H1 (cell line): Measurements from ENCODE around the gene NAA60. TPM values are rescaled to one million over a fixed set of nuclear protein-coding genes. Genes with fewer than 3 reads are reported as not detected.

Experiments
- CTCF ChIA-PET: fragments of 300-600 bp; sonication (Branson Sonifier 250); formaldehyde crosslinking; loops from one replicate; lab custom pipeline; 2021; ENCODE audit not compliant: partially characterized antibody; lab: Charles Lee
- POLR2A ChIA-PET: fragments of 300-600 bp; sonication (Branson Sonifier 250); formaldehyde crosslinking; loops from one replicate; lab custom pipeline; 2021; ENCODE audit warnings: inconsistent platforms; ENCODE audit not compliant: partially characterized antibody; lab: Charles Lee
- DNase-seq, 2 experiments: peaks; one replicate each; pipeline versions ENCODE4 v3.0.0 to v3.0.0-alpha.2; 2010 to 2022; ENCODE audit warnings: low spot score in 2 of 2, low read depth in 1 of 2, mixed read lengths in 1 of 2
- FAIRE-seq: peaks from 2 replicates; lab custom pipeline; 2011; peaks lifted over from hg19 to GRCh38; lab: Jason Lieb, UNC
- H2AFZ ChIP-seq: 2 replicates; pipeline ENCODE4 v1.8.1; 2012; ENCODE audit warnings: low read length, inconsistent platforms
- H2AK5ac ChIP-seq: 2 replicates; pipeline ENCODE4 v1.6.1; 2013; ENCODE audit warnings: low read depth, low read length
- H2BK120ac ChIP-seq: replicated peaks from 2 replicates; pipeline ENCODE3; 2013; ENCODE audit warnings: low read depth, low read length, inconsistent platforms
- H2BK12ac ChIP-seq: 2 replicates; pipeline ENCODE4 v1.6.1; 2013; ENCODE audit warnings: low read depth, low read length
- H2BK15ac ChIP-seq: 2 replicates; pipeline ENCODE4 v1.6.1; 2013; ENCODE audit warnings: low read length
- H2BK20ac ChIP-seq: 2 replicates; pipeline ENCODE4 v1.6.1; 2013; ENCODE audit warnings: low read length
- H2BK5ac ChIP-seq: 2 replicates; pipeline ENCODE4 v1.6.1; 2013; ENCODE audit warnings: low read depth, low read length
- H3K14ac ChIP-seq: 2 replicates; pipeline ENCODE4 v1.6.1; 2013; ENCODE audit warnings: inconsistent platforms; ENCODE audit not compliant: insufficient read length
- H3K18ac ChIP-seq: 2 replicates; pipeline ENCODE4 v1.6.1; 2013; ENCODE audit warnings: low read length; ENCODE audit errors: extremely low read depth
- H3K23ac ChIP-seq: 2 replicates; pipeline ENCODE4 v1.6.1; 2013; ENCODE audit warnings: inconsistent platforms; ENCODE audit not compliant: insufficient read length
- H3K23me2 ChIP-seq: 2 replicates; pipeline ENCODE4 v1.6.1; 2013; ENCODE audit warnings: low read depth, low read length
- H3K27ac ChIP-seq: 2 replicates; pipeline ENCODE4 v1.6.1; 2011; ENCODE audit warnings: low read depth, low read length, inconsistent platforms
- H3K27me3 ChIP-seq, 4 experiments: replicated peaks in 1 of 4; 1 replicate in 1 of 4; 2 replicates in 3 of 4; pipeline versions ENCODE4 v1.6.1 to v1.8.1; 2011 to 2013; ENCODE audit warnings: low read length in 3 of 4, mild to moderate bottlenecking in 3 of 4, inconsistent platforms in 2 of 4, mixed read lengths in 2 of 4, moderate library complexity in 1 of 4; ENCODE audit not compliant: control insufficient read depth in 3 of 4, insufficient read depth in 3 of 4; ENCODE audit errors: extremely low read depth in 1 of 4
- H3K36me3 ChIP-seq, 4 experiments: 2 replicates each; pipeline versions ENCODE4 v1.6.1 to v1.8.1; 2011 to 2013; ENCODE audit warnings: mild to moderate bottlenecking in 4 of 4, low read length in 3 of 4, moderate library complexity in 2 of 4, control low read depth in 1 of 4, inconsistent platforms in 1 of 4; ENCODE audit not compliant: insufficient read depth in 4 of 4, control insufficient read depth in 2 of 4
- H3K4ac ChIP-seq: replicated peaks from 2 replicates; pipeline ENCODE3; 2013; ENCODE audit warnings: low read length, low read depth, mixed read lengths, inconsistent platforms; ENCODE audit not compliant: insufficient read length
- H3K4me1 ChIP-seq, 4 experiments: replicated peaks in 1 of 4; 1 replicate in 1 of 4; 2 replicates in 3 of 4; pipeline versions ENCODE4 v1.6.1 to v1.8.1; 2011 to 2013; ENCODE audit warnings: low read length in 3 of 4, inconsistent platforms in 2 of 4, mixed read lengths in 1 of 4; ENCODE audit not compliant: insufficient read depth in 4 of 4, control insufficient read depth in 3 of 4
- H3K4me2 ChIP-seq, 2 experiments: 2 replicates each; pipeline versions ENCODE4 v1.6.1 to v1.8.1; 2011 to 2013; ENCODE audit warnings: low read depth in 2 of 2, low read length in 2 of 2, control low read depth in 1 of 2, inconsistent platforms in 1 of 2, mild to moderate bottlenecking in 1 of 2; ENCODE audit not compliant: insufficient read depth in 1 of 2
- H3K4me3 ChIP-seq, 4 experiments: fragments of 200-600, 300-600 bp in 1 of 4; sonication (generic), shearing (Covaris generic), sonication (Bioruptor Twin) in 1 of 4; 2 replicates each; pipeline versions ENCODE4 v1.5.1 to v1.8.1; 2011 to 2016; ENCODE audit warnings: low read length in 4 of 4, low read depth in 3 of 4, control low read depth in 2 of 4, inconsistent platforms in 2 of 4, mild to moderate bottlenecking in 2 of 4, mixed read lengths in 1 of 4, moderate library complexity in 1 of 4; ENCODE audit not compliant: insufficient read depth in 2 of 4; ENCODE audit errors: extremely low read depth in 1 of 4
- H3K56ac ChIP-seq: replicated peaks from 2 replicates; pipeline ENCODE3; 2013; ENCODE audit warnings: low read depth, mild to moderate bottlenecking, mixed read lengths, low read length, inconsistent platforms; ENCODE audit not compliant: insufficient read length
- H3K79me1 ChIP-seq: 2 replicates; pipeline ENCODE4 v1.6.1; 2013; ENCODE audit warnings: low read depth, low read length, control low read depth
- H3K79me2 ChIP-seq, 2 experiments: 2 replicates each; pipeline versions ENCODE4 v1.6.1 to v1.8.1; 2012 to 2013; ENCODE audit warnings: low read length in 2 of 2, mild to moderate bottlenecking in 2 of 2, inconsistent platforms in 1 of 2; ENCODE audit not compliant: insufficient read depth in 2 of 2, control insufficient read depth in 1 of 2
- H3K9ac ChIP-seq, 4 experiments: replicated peaks in 1 of 4; 1 replicate in 1 of 4; 2 replicates in 3 of 4; pipeline versions ENCODE4 v1.6.1 to v1.8.1; 2011 to 2013; ENCODE audit warnings: low read depth in 3 of 4, low read length in 3 of 4, control low read depth in 2 of 4, mild to moderate bottlenecking in 2 of 4, moderate library complexity in 2 of 4, inconsistent platforms in 1 of 4; ENCODE audit errors: extremely low read depth in 1 of 4
- H3K9me3 ChIP-seq, 2 experiments: 2 replicates each; pipeline versions ENCODE4 v1.6.1 to v1.8.1; 2012 to 2013; ENCODE audit warnings: mild to moderate bottlenecking in 2 of 2, moderate library complexity in 2 of 2, control low read depth in 1 of 2, inconsistent platforms in 1 of 2, low read depth in 1 of 2, low read length in 1 of 2, mixed read lengths in 1 of 2; ENCODE audit not compliant: insufficient read depth in 2 of 2
- H4K20me1 ChIP-seq, 2 experiments: replicated peaks in 1 of 2; 2 replicates each; pipeline versions ENCODE3 to v1.8.1; 2011 to 2013; ENCODE audit warnings: inconsistent platforms in 2 of 2, low read length in 2 of 2, mild to moderate bottlenecking in 1 of 2; ENCODE audit not compliant: insufficient read depth in 2 of 2, control insufficient read depth in 1 of 2
- H4K5ac ChIP-seq: 2 replicates; pipeline ENCODE4 v1.6.1; 2013; ENCODE audit warnings: low read length, low read depth, mixed read lengths, inconsistent platforms; ENCODE audit not compliant: insufficient read length
- H4K8ac ChIP-seq: 2 replicates; pipeline ENCODE4 v1.8.0; 2013; ENCODE audit warnings: mild to moderate bottlenecking, moderate library complexity, low read length, inconsistent platforms; ENCODE audit not compliant: insufficient read depth; ENCODE audit errors: extremely low read depth
- H4K91ac ChIP-seq: replicated peaks from 2 replicates; pipeline ENCODE3; 2013; ENCODE audit warnings: low read length, mixed read lengths, inconsistent platforms; ENCODE audit not compliant: insufficient read length
- ATF2 ChIP-seq: IDR thresholded peaks from 2 replicates; pipeline ENCODE4 v1.6.1; 2012; ENCODE audit warnings: low read length, inconsistent platforms
- BCL11A ChIP-seq, 2 experiments: IDR thresholded peaks; one replicate each; pipeline ENCODE4 v1.6.1; 2011; ENCODE audit warnings: low read depth in 2 of 2, low read length in 2 of 2, mild to moderate bottlenecking in 2 of 2
- CHD2 ChIP-seq: IDR thresholded peaks from 2 replicates; pipeline ENCODE4 v1.6.1; 2012; ENCODE audit warnings: low read length, improper control_type of control experiment
- HDAC6 ChIP-seq: IDR thresholded peaks from one replicate; pipeline ENCODE4 v1.7.1; 2012; ENCODE audit warnings: low read depth, mild to moderate bottlenecking, inconsistent platforms, low read length, moderate library complexity
- KDM1A ChIP-seq: fragments of 200-600, 300-600 bp; sonication (generic); IDR thresholded peaks from 2 replicates; pipeline ENCODE4 v1.7.1; 2016; ENCODE audit warnings: mild to moderate bottlenecking, low read length, borderline replicate concordance
- KDM4A ChIP-seq: IDR thresholded peaks from one replicate; pipeline ENCODE4 v1.7.1; 2012; ENCODE audit warnings: low read depth, mild to moderate bottlenecking, moderate library complexity, low read length, inconsistent platforms; ENCODE audit not compliant: severe bottlenecking
- KDM5A ChIP-seq: fragments of 200-600 bp; IDR thresholded peaks from 2 replicates; pipeline ENCODE4 v1.7.1; 2012; ENCODE audit warnings: mild to moderate bottlenecking, low read length, inconsistent platforms, mixed read lengths
- MAFK ChIP-seq: IDR thresholded peaks from 2 replicates; pipeline ENCODE4 v1.6.1; 2012; ENCODE audit warnings: low read depth, mild to moderate bottlenecking, improper control_type of control experiment, low read length
- NRF1 ChIP-seq: IDR thresholded peaks from 2 replicates; pipeline ENCODE4 v1.6.1; 2011; ENCODE audit warnings: mild to moderate bottlenecking, low read depth, low read length, improper control_type of control experiment
- POU5F1 ChIP-seq: IDR thresholded peaks from 2 replicates; pipeline ENCODE4 v1.6.1; 2011; ENCODE audit warnings: low read depth, mild to moderate bottlenecking, low read length, moderate library complexity
- RBBP5 ChIP-seq: IDR thresholded peaks from 2 replicates; pipeline ENCODE4 v1.7.1; 2012; ENCODE audit warnings: low read depth, mild to moderate bottlenecking, inconsistent platforms, low read length, moderate library complexity, borderline replicate concordance
- SP4 ChIP-seq: IDR thresholded peaks from 2 replicates; pipeline ENCODE4 v1.6.1; 2012; ENCODE audit warnings: low read length, inconsistent platforms
- SUZ12 ChIP-seq: fragments of 200-600 bp; sonication (generic); IDR thresholded peaks from 2 replicates; pipeline ENCODE4 v1.6.1; 2012; ENCODE audit warnings: mild to moderate bottlenecking, inconsistent platforms, low read length, moderate library complexity, mixed read lengths
- ZNF274 ChIP-seq: IDR thresholded peaks from 2 replicates; pipeline ENCODE4 v1.7.0; 2012; ENCODE audit warnings: low read length, borderline replicate concordance; ENCODE audit errors: extremely low read depth
- WGBS, 2 experiments: shearing (Covaris generic) in 1 of 2; methylation state at CpG; one replicate each; pipeline versions ENCODE4 v1.1.6 to v1.1.7; 2013 to 2015; ENCODE audit warnings: low lambda C conversion rate in 2 of 2, mixed read lengths in 2 of 2, inconsistent platforms in 1 of 2, low coverage in 1 of 2, missing lambda C conversion rate in 1 of 2; ENCODE audit not compliant: insufficient replicate concordance in 2 of 2, insufficient coverage in 1 of 2, insufficient read length in 1 of 2; ENCODE audit errors: extremely low coverage in 1 of 2, missing lambda C conversion rate in 1 of 2; 5-methylcytosine and 5-hydroxymethylcytosine counted together
- polyA plus RNA-seq, 7 experiments: library from polyadenylated mRNA; depleted of rRNA in 3 of 7; stranded (reverse) in 5 of 7; unstranded in 2 of 7; fragments of >200 nt in 5 of 7; fragments of 200-250 nt in 2 of 7; gene quantifications; 1 replicate in 5 of 7; 2 replicates in 1 of 7; 4 replicates in 1 of 7; pipeline versions ENCODE4 v1.2.1 to v1.2.3, GENCODE V29; 2011 to 2013; ENCODE audit warnings: missing spikeins in 2 of 7, mixed read lengths in 2 of 7
- total RNA-seq: library from RNA; stranded (reverse); fragmentation: NEBNext Ultra II Directional; extraction: Animal tissue kit (Norgen Biotek cat#: 25700); gene quantifications from 2 replicates; pipeline ENCODE4 v1.2.1, GENCODE V29; 2021

Gene NAA60
- total and polyA plus RNA-seq, 2 of the 8 experiments (the other 6 are each of a cell fraction or from before 2014, with no cell fraction given) = 34.1 to 47.6 TPM

GRCh38 chr16:3492356-3492755, 48.9 kb downstream of the NAA60 start:
- Histone ChIP-seq H3K27ac (no peak overlapping the region), H3K4me1 (no peaks in the 10 kb centered on the region), H4K20me1 (peaks cover 0 to 2% of the 10 kb centered on the region in 2 experiments), H2BK20ac (no peak overlapping the region), H3K9ac (no peak overlapping the region), H2BK5ac (no peak overlapping the region), H3K14ac (no peak overlapping the region), H2AK5ac (no peak overlapping the region), H3K79me2 (no peaks in the 10 kb centered on the region), H3K4me3 (no peak overlapping the region), H2AFZ (no peak overlapping the region), H2BK120ac (no peak overlapping the region), H3K79me1 (no peaks in the 10 kb centered on the region), H3K36me3 (no peaks in the 10 kb centered on the region), H4K8ac (no peak overlapping the region), H3K56ac (no peak overlapping the region), H2BK12ac (no peak overlapping the region), H3K4me2 (no peak overlapping the region), H3K18ac (no peak overlapping the region), H4K91ac (no peak overlapping the region), H4K5ac (no peak overlapping the region), H2BK15ac (no peak overlapping the region), H3K23me2 (no peaks in the 10 kb centered on the region), H3K27me3 (no peaks in the 10 kb centered on the region), H3K9me3 (no peaks in the 10 kb centered on the region), H3K23ac (no peak overlapping the region), H3K4ac (no peak overlapping the region)
- FAIRE-seq (no peak), DNase-seq (no peak)
- WGBS, 2 experiments = 93% methylated on average over 3 of the region's 10 CpGs; no CpG with 5 or more reads in 1 of the 2 experiments
- CTCF ChIA-PET = interaction anchor here (0.6 kb wide), 1 partner anchor 18 kb away, joined by 4 read pairs; no protein-coding TSS in a partner anchor
- POLR2A ChIA-PET = no interaction called here
- TF ChIP-seq ZNF274 = no peak
- no peak for TF ChIP-seq NRF1
- no peak for TF ChIP-seq SUZ12
- TF ChIP-seq MAFK = no peak
- TF ChIP-seq POU5F1 = no peak
- no peak for TF ChIP-seq SP4
- no peak for TF ChIP-seq CHD2
- TF ChIP-seq KDM1A = no peak
- TF ChIP-seq KDM5A = no peak
- no peak for TF ChIP-seq RBBP5
- TF ChIP-seq BCL11A (IDR thresholded peaks at IDR 0.05; ENCODE audit: low read depth in 2 of 2, low read length in 2 of 2) = no peak
- no peak for TF ChIP-seq KDM4A
- no peak for TF ChIP-seq HDAC6
- TF ChIP-seq ATF2 = no peak
